ENCODE data around the gene ATAD1.

The ATAD1 gene

GRCh38 chr10:87844837-87845623 is 27.0 kb upstream of the ATAD1 start:
- Histone ChIP-seq H3K4me3 (ENCODE audit: low read depth, low read length, poor library complexity, severe bottlenecking) (no peak overlapping the region), H3K4me1 (ENCODE audit: insufficient read depth, low read length, severe bottlenecking) (no peaks in the 10 kb centered on the region), H3K4me2 (ENCODE audit: low read length) (no peak overlapping the region), H3K27me3 (ENCODE audit: insufficient read depth, low read length) (no peaks in the 10 kb centered on the region), H4K20me1 (ENCODE audit: insufficient read depth, low read length) (no peaks in the 10 kb centered on the region), H3K79me2 (ENCODE audit: insufficient read depth, low read length) (no peaks in the 10 kb centered on the region), H3K9me3 (ENCODE audit: low read length) (no peaks in the 10 kb centered on the region), H3K9ac (ENCODE audit: low read length) (no peak overlapping the region), H3K9me2 (ENCODE audit: low read depth, low read length) (no peaks in the 10 kb centered on the region), H3F3A (ENCODE audit: insufficient read depth, low read length) (no peaks in the 10 kb centered on the region), H2AFZ (ENCODE audit: low read length) (no peak overlapping the region), H3K36me3 (ENCODE audit: insufficient read depth, low read length) (no peaks in the 10 kb centered on the region), H3K27ac (ENCODE audit: low read depth, low read length, poor library complexity, severe bottlenecking) (no peak overlapping the region)
- TF ChIP-seq EZH2 (IDR thresholded peaks at IDR 0.05; ENCODE audit: borderline replicate concordance, low read length) (no peak), CTCF (IDR thresholded peaks at IDR 0.05; ENCODE audit: low read length) (no peak)

- H3F3A ChIP-seq (ENCODE audit: insufficient read depth, low read length), result no peaks in the 10 kb centered on the region
- no peaks in the 10 kb centered on the region for H3K36me3 ChIP-seq (ENCODE audit: insufficient read depth, low read length)
- no peak overlapping the region for H3K4me3 ChIP-seq (ENCODE audit: low read depth, low read length, poor library complexity, severe bottlenecking)
- H3K4me2 ChIP-seq (ENCODE audit: low read length), result no peak overlapping the region
- no peak for TF ChIP-seq EZH2 (IDR thresholded peaks at IDR 0.05; ENCODE audit: borderline replicate concordance, low read length)
- TF ChIP-seq CTCF (IDR thresholded peaks at IDR 0.05; ENCODE audit: low read length), result no peak
- no peaks in the 10 kb centered on the region for H3K27me3 ChIP-seq (ENCODE audit: insufficient read depth, low read length)
- no peaks in the 10 kb centered on the region for H3K9me2 ChIP-seq (ENCODE audit: low read depth, low read length)
- no peak overlapping the region for H3K27ac ChIP-seq (ENCODE audit: low read depth, low read length, poor library complexity, severe bottlenecking)
- no peaks in the 10 kb centered on the region for H3K79me2 ChIP-seq (ENCODE audit: insufficient read depth, low read length)
- H3K9ac ChIP-seq (ENCODE audit: low read length), result no peak overlapping the region
- no peaks in the 10 kb centered on the region for H4K20me1 ChIP-seq (ENCODE audit: insufficient read depth, low read length)
- no peak overlapping the region for H2AFZ ChIP-seq (ENCODE audit: low read length)
- peaks cover 1% of the 10 kb centered on the region for H3K4me1 ChIP-seq (ENCODE audit: insufficient read depth, low read length, severe bottlenecking)
- no peaks in the 10 kb centered on the region for H3K9me3 ChIP-seq (ENCODE audit: low read length)
Observed at GRCh38 chr10:87843714-87844113, 25.7 kb upstream of the ATAD1 start.

- Histone ChIP-seq H3K9me3 (ENCODE audit: low read length) (no peaks in the 10 kb centered on the region), H3F3A (ENCODE audit: insufficient read depth, low read length) (no peaks in the 10 kb centered on the region), H4K20me1 (ENCODE audit: insufficient read depth, low read length) (no peaks in the 10 kb centered on the region), H2AFZ (ENCODE audit: low read length) (no peak overlapping the region), H3K79me2 (ENCODE audit: insufficient read depth, low read length) (no peaks in the 10 kb centered on the region), H3K9ac (ENCODE audit: low read length) (no peak overlapping the region), H3K9me2 (ENCODE audit: low read depth, low read length) (no peaks in the 10 kb centered on the region), H3K27ac (ENCODE audit: low read depth, low read length, poor library complexity, severe bottlenecking) (no peak overlapping the region), H3K36me3 (ENCODE audit: insufficient read depth, low read length) (peaks cover 4% of the 10 kb centered on the region; the same call in 1 of the 2 replicates), H3K4me2 (ENCODE audit: low read length) (no peak overlapping the region), H3K27me3 (ENCODE audit: insufficient read depth, low read length) (no peaks in the 10 kb centered on the region), H3K4me1 (ENCODE audit: insufficient read depth, low read length, severe bottlenecking) (peaks cover 5% of the 10 kb centered on the region), H3K4me3 (ENCODE audit: low read depth, low read length, poor library complexity, severe bottlenecking) (no peak overlapping the region)
- TF ChIP-seq EZH2 (IDR thresholded peaks at IDR 0.05; ENCODE audit: borderline replicate concordance, low read length) (no peak), CTCF (IDR thresholded peaks at IDR 0.05; ENCODE audit: low read length) (no peak)
Observed at GRCh38 chr10:87842776-87843497, 24.9 kb upstream of the ATAD1 start.

All from OCI-LY1 (cell line).